ENCODE measurements around the gene MAN1C1. TPM values are rescaled to one million over a fixed set of nuclear protein-coding genes. Genes with fewer than 3 reads are reported as not detected.
A peak's percentile ranks its signal among the peaks of the same experiment; 100 is the strongest.

The MAN1C1 gene
- total and polyA plus RNA-seq, 9 of the 15 experiments (the other 6 are each of a cell fraction or from before 2014, with no cell fraction given): 0.04 to 0.44 (median 0.10) TPM; not detected in 3

GRCh38 chr1:25650289-25650576 is 33.6 kb downstream of the MAN1C1 start (continued):
- no peak for TF ChIP-seq ZBTB11 (CRISPR knock-in tag; IDR thresholded peaks at IDR 0.05)
- no peak for TF ChIP-seq CCAR2 (IDR thresholded peaks at IDR 0.05; ENCODE audit: low read depth, low read length)

GRCh38 chr1:25651036-25651640 is 34.5 kb downstream of the MAN1C1 start:
- POLR2A ChIA-PET: interaction anchor here (0.6 to 1.4 kb wide), 3 partner anchors 10 to 94 kb away, joined by 3 to 6 read pairs (median 4); no protein-coding TSS in a partner anchor
- TF ChIP-seq GATAD2A (IDR thresholded peaks at IDR 0.05) (no peak), PKNOX1 (IDR thresholded peaks at IDR 0.05) (peak; percentile 48)
- Histone ChIP-seq H3K27me3 (ENCODE audit: control insufficient read depth in 2 of 2, insufficient read depth in 2 of 2, low read length in 2 of 2) (peaks cover 67 to 94% of the 10 kb centered on the region in 2 experiments), H3K4me3 (no peak overlapping the region), H3K4me1 (replicated peaks in 1 of 2; ENCODE audit: control insufficient read depth in 2 of 2, insufficient read depth in 2 of 2, low read length in 2 of 2) (0 out of 5 replicates have a peak, but pooled peaks cover 0 to under 1% of the 10 kb centered on the region in 2 experiments), H3K79me2 (ENCODE audit: control insufficient read depth, insufficient read depth, low read length) (no peaks in the 10 kb centered on the region), H3K36me3 (ENCODE audit: control insufficient read depth, insufficient read depth, low read length) (no peaks in the 10 kb centered on the region), H2AFZ (ENCODE audit: low read depth, low read length) (no peak overlapping the region), H4K20me1 (replicated peaks; ENCODE audit: control insufficient read depth, insufficient read depth, low read length) (peaks cover 4% of the 10 kb centered on the region), H3K27ac (ENCODE audit: extremely low read depth, low read depth, low read length) (no peak overlapping the region), H3K9me1 (ENCODE audit: control insufficient read depth, insufficient read depth, low read length) (no peaks in the 10 kb centered on the region), H3K9me3 (replicated peaks; ENCODE audit: control insufficient read depth, insufficient read depth, low read depth, low read length) (no peaks in the 10 kb centered on the region), H3K4me2 (ENCODE audit: insufficient read depth, low read length) (no peak overlapping the region), H3K9ac (ENCODE audit: insufficient read depth in 1 of 2, low read depth in 2 of 2, low read length in 2 of 2) (no peak overlapping the region)
- CTCF ChIA-PET (ENCODE audit: low intra/inter-chr PET ratio): no interaction called here
- intact Hi-C loops (cut with micrococcal nuclease) (no loop called here), in situ Hi-C loops (cut with MboI) (no loop called here)
- FAIRE-seq (no peak), ATAC-seq (peak; percentile 45; the same call in 2 of the 3 replicates), DNase-seq (ENCODE audit: extremely low read depth in 1 of 4, low spot score in 3 of 4) (no peak)
- BruUV-seq (replicated peaks): no TSS peak
- 2% methylated on average over 8 of the region's 8 CpGs for WGBS (ENCODE audit: insufficient coverage, low coverage, missing lambda C conversion rate)
